Hepatocyte (in vitro differentiated cells): ENCODE measurements around the gene CD99L2. TPM values are rescaled to one million over a fixed set of nuclear protein-coding genes. Genes with fewer than 3 reads are reported as not detected.
"Not testable (repeated sequence)": the region's sequence is repeated elsewhere in the genome, so short reads cannot be mapped to it uniquely, and the experiment has no call there.

Experiments used
- DNase-seq: peaks from one replicate; pipeline ENCODE4 v3.0.0-alpha.2; 2016; ENCODE audit warnings: low spot score
- H2AFZ ChIP-seq: fragments of 200-600 bp; sonication (generic); 2 replicates; pipeline ENCODE4 v1.6.0; 2016; ENCODE audit warnings: antibody characterized with exemption, mild to moderate bottlenecking
- H3K27ac ChIP-seq: fragments of 200-600 bp; sonication (generic); 2 replicates; pipeline ENCODE4 v1.5.1; 2016; ENCODE audit warnings: mild to moderate bottlenecking
- H3K27me3 ChIP-seq: fragments of 200-600 bp; sonication (generic); 2 replicates; pipeline ENCODE4 v1.6.1; 2016
- H3K36me3 ChIP-seq: fragments of 200-600 bp; sonication (generic); replicated peaks from 2 replicates; pipeline ENCODE4 v1.5.1; 2016; ENCODE audit warnings: low read depth; ENCODE audit not compliant: insufficient read depth
- H3K4me1 ChIP-seq: fragments of 200-600 bp; sonication (generic); 2 replicates; pipeline ENCODE4 v1.5.1; 2016; ENCODE audit warnings: mild to moderate bottlenecking, moderate library complexity; ENCODE audit not compliant: insufficient read depth
- H3K4me2 ChIP-seq: fragments of 200-600 bp; sonication (generic); 2 replicates; pipeline ENCODE4 v1.6.0; 2016
- H3K4me3 ChIP-seq: fragments of 200-600 bp; sonication (generic); 2 replicates; pipeline ENCODE4 v1.5.1; 2016; ENCODE audit warnings: mild to moderate bottlenecking
- H3K79me2 ChIP-seq: fragments of 200-600 bp; sonication (generic); 2 replicates; pipeline ENCODE4 v1.6.0; 2017; ENCODE audit warnings: mild to moderate bottlenecking
- H3K9me2 ChIP-seq: fragments of 200-600 bp; sonication (generic); replicated peaks from 2 replicates; pipeline ENCODE4 v1.6.0; 2017; ENCODE audit warnings: mild to moderate bottlenecking; ENCODE audit not compliant: insufficient read depth
- H3K9me3 ChIP-seq: fragments of 200-600 bp; sonication (generic); 2 replicates; pipeline ENCODE4 v1.5.1; 2016; ENCODE audit warnings: low read depth, mild to moderate bottlenecking
- H4K20me1 ChIP-seq: fragments of 200-600 bp; sonication (generic); 2 replicates; pipeline ENCODE4 v1.6.0; 2016; ENCODE audit warnings: mild to moderate bottlenecking; ENCODE audit not compliant: insufficient read depth, poor library complexity, severe bottlenecking
- CTCF ChIP-seq: fragments of 200-600 bp; sonication (generic); IDR thresholded peaks from 2 replicates; pipeline ENCODE4 v1.5.1; 2016; ENCODE audit warnings: antibody characterized with exemption, mild to moderate bottlenecking; ENCODE audit not compliant: poor library complexity
- EZH2 ChIP-seq: fragments of 200-600 bp; sonication (generic); IDR thresholded peaks from 2 replicates; pipeline ENCODE4 v1.6.1; 2016; ENCODE audit warnings: antibody characterized with exemption, mild to moderate bottlenecking, borderline replicate concordance
- EZH2phosphoT487 ChIP-seq: fragments of 200-600 bp; sonication (generic); IDR thresholded peaks from one replicate; pipeline ENCODE4 v1.6.1; 2018; ENCODE audit warnings: antibody characterized with exemption, mild to moderate bottlenecking, low read depth, moderate library complexity; ENCODE audit not compliant: unreplicated experiment, severe bottlenecking
- WGBS: methylation state at CpG from one replicate; pipeline ENCODE4 v1.1.6; 2016; ENCODE audit warnings: low lambda C conversion rate; ENCODE audit errors: missing lambda C conversion rate; 5-methylcytosine and 5-hydroxymethylcytosine counted together
- polyA plus RNA-seq: library from polyadenylated mRNA; unstranded; fragments of >200 nt; fragmentation: Nextera tagmentation; extraction: Ambion mirVana; gene quantifications from 2 replicates; pipeline ENCODE4 v1.2.1, GENCODE V29; 2016
- total RNA-seq: library from RNA; depleted of rRNA; stranded (reverse); fragments of >200 nt; gene quantifications from 2 replicates; pipeline ENCODE4 v1.2.3, GENCODE V29; 2014

The CD99L2 gene
- total and polyA plus RNA-seq, 2 experiments from 2014 or later = 32.0 to 35.1 TPM

GRCh38 chrX:150887906-150888465 is 10.5 kb downstream of the CD99L2 start:
- H4K20me1 ChIP-seq = no peaks in the 10 kb centered on the region
- no peak overlapping the region for H2AFZ ChIP-seq
- H3K9me2 ChIP-seq = no peaks in the 10 kb centered on the region
- DNase-seq = no peak
- H3K36me3 ChIP-seq = no peaks in the 10 kb centered on the region
- H3K9me3 ChIP-seq = no peaks in the 10 kb centered on the region
- H3K4me1 ChIP-seq = no peaks in the 10 kb centered on the region
- H3K27ac ChIP-seq = no peak overlapping the region
- no peak overlapping the region for H3K4me2 ChIP-seq
- no peak for TF ChIP-seq EZH2phosphoT487
- TF ChIP-seq CTCF = no peak
- no peak for TF ChIP-seq EZH2
- peaks cover 18% of the 10 kb centered on the region for H3K79me2 ChIP-seq
- 81% methylated on average over 6 of the region's 6 CpGs for WGBS
- no peaks in the 10 kb centered on the region for H3K27me3 ChIP-seq
- H3K4me3 ChIP-seq = no peak overlapping the region

GRCh38 chrX:150887268-150887667 is 11.2 kb downstream of the CD99L2 start:
- H3K9me3 ChIP-seq, H3K36me3 ChIP-seq, H3K9me2 ChIP-seq, H3K27ac ChIP-seq, H3K4me1 ChIP-seq, H4K20me1 ChIP-seq, H3K4me3 ChIP-seq, DNase-seq, H3K4me2 ChIP-seq, H3K27me3 ChIP-seq, H2AFZ ChIP-seq: not testable (repeated sequence)
- WGBS = 96% methylated on average over 9 of the region's 9 CpGs
- H3K79me2 ChIP-seq = peaks cover 23% of the 10 kb centered on the region

- TF ChIP-seq CTCF = no peak
- TF ChIP-seq EZH2 = no peak
- TF ChIP-seq EZH2phosphoT487 = no peak
- H4K20me1 ChIP-seq = no peaks in the 10 kb centered on the region
- peaks cover 26% of the 10 kb centered on the region for H3K79me2 ChIP-seq
- no peak overlapping the region for H3K4me3 ChIP-seq
- no peak overlapping the region for H2AFZ ChIP-seq
- H3K4me2 ChIP-seq = no peak overlapping the region
- no peak overlapping the region for H3K27ac ChIP-seq
- no peaks in the 10 kb centered on the region for H3K9me2 ChIP-seq
- WGBS = 97% methylated on average over 7 of the region's 7 CpGs
- H3K27me3 ChIP-seq = no peaks in the 10 kb centered on the region
- no peaks in the 10 kb centered on the region for H3K9me3 ChIP-seq
- no peak for DNase-seq
- no peaks in the 10 kb centered on the region for H3K36me3 ChIP-seq
- H3K4me1 ChIP-seq = no peaks in the 10 kb centered on the region
Observed at GRCh38 chrX:150886381-150886780, 12.1 kb downstream of the CD99L2 start.

GRCh38 chrX:150880808-150881165 is 17.7 kb downstream of the CD99L2 start:
- no peak for TF ChIP-seq EZH2phosphoT487
- no peak for TF ChIP-seq EZH2
- TF ChIP-seq CTCF = no peak
- Histone ChIP-seq H3K9me2 (no peaks in the 10 kb centered on the region), H3K4me3 (no peak overlapping the region), H3K36me3 (no peaks in the 10 kb centered on the region), H3K79me2 (peaks cover 19% of the 10 kb centered on the region), H3K27me3 (no peaks in the 10 kb centered on the region), H2AFZ (no peak overlapping the region), H3K9me3 (no peaks in the 10 kb centered on the region), H4K20me1 (no peaks in the 10 kb centered on the region), H3K4me2 (no peak overlapping the region), H3K4me1 (no peaks in the 10 kb centered on the region), H3K27ac (no peak overlapping the region)
- 89% methylated on average over 2 of the region's 2 CpGs for WGBS
- DNase-seq = no peak
